SJSA1 (cell line): ENCODE results near the gene USP17L21. TPM values are rescaled to one million over a fixed set of nuclear protein-coding genes. Genes with fewer than 3 reads are reported as not detected.
"Not testable (repeated sequence)": the region's sequence is repeated elsewhere in the genome, so short reads cannot be mapped to it uniquely, and the experiment has no call there.

Experiments
- DNase-seq, 2 experiments: peaks; one replicate each; pipeline ENCODE4 v3.0.0-alpha.2; 2015 to 2020; ENCODE audit warnings: low spot score in 2 of 2, low read depth in 1 of 2
- H3K27ac ChIP-seq: fragments of 250-450 bp; sonication (Bioruptor Pico); 2 replicates; pipeline ENCODE4 v1.5.1; 2020; ENCODE audit warnings: mild to moderate bottlenecking, moderate library complexity
- H3K27me3 ChIP-seq: fragments of 250-450 bp; sonication (Bioruptor Pico); replicated peaks from 2 replicates; pipeline ENCODE4 v1.5.1; 2020; ENCODE audit warnings: mild to moderate bottlenecking, moderate library complexity
- H3K36me3 ChIP-seq: fragments of 250-450 bp; sonication (Bioruptor Pico); 2 replicates; pipeline ENCODE4 v1.5.1; 2020; ENCODE audit warnings: mild to moderate bottlenecking
- H3K4me1 ChIP-seq: fragments of 250-450 bp; sonication (Bioruptor Pico); replicated peaks from 2 replicates; pipeline ENCODE4 v1.6.1; 2021; ENCODE audit warnings: mild to moderate bottlenecking
- H3K4me3 ChIP-seq: fragments of 250-450 bp; sonication (Bioruptor Pico); 2 replicates; pipeline ENCODE4 v1.5.1; 2020; ENCODE audit warnings: mild to moderate bottlenecking
- H3K9me3 ChIP-seq: fragments of 250-450 bp; sonication (Bioruptor Pico); replicated peaks from 2 replicates; pipeline ENCODE4 v1.5.1; 2020; ENCODE audit warnings: mild to moderate bottlenecking
- total RNA-seq: library from RNA; depleted of rRNA; stranded (reverse); fragments of >200 nt; shearing (Covaris generic); gene quantifications from 2 replicates; pipeline ENCODE4 v1.2.3, GENCODE V29; 2014; rRNA removed

USP17L21 gene
- not detected in 2 replicates for total RNA-seq

GRCh38 chr4:9262572-9262971 lies at the start of gene USP17L21:
Gene USP17L21 (plus strand): TSS chr4:9262872. CDS start chr4:9262872, 0 bp downstream.
- H3K4me3 ChIP-seq, H3K9me3 ChIP-seq, H3K36me3 ChIP-seq, H3K27me3 ChIP-seq, H3K27ac ChIP-seq, DNase-seq, H3K4me1 ChIP-seq: not testable (repeated sequence)

GRCh38 chr4:9214701-9215100 lies 48.0 kb upstream of the USP17L21 start:
- DNase-seq, result peak in 1 of 2 experiments; percentile 50

GRCh38 chr4:9215105-9215504 lies 47.6 kb upstream of the USP17L21 start, which contains the start of gene USP17L11:
Gene USP17L11 (plus strand): TSS chr4:9215405. CDS start chr4:9215405, 0 bp downstream.
- not testable (repeated sequence) for H3K9me3 ChIP-seq, H3K36me3 ChIP-seq, H3K27ac ChIP-seq, H3K4me1 ChIP-seq, H3K4me3 ChIP-seq, DNase-seq, H3K27me3 ChIP-seq

More at GRCh38 chr4:9214701-9215100, 48.0 kb upstream of the USP17L21 start:
- H3K27ac ChIP-seq, H3K36me3 ChIP-seq, H3K4me1 ChIP-seq, H3K9me3 ChIP-seq, H3K4me3 ChIP-seq, H3K27me3 ChIP-seq: not testable (repeated sequence)

- not testable (repeated sequence) for H3K36me3 ChIP-seq, H3K27me3 ChIP-seq, H3K4me1 ChIP-seq, H3K27ac ChIP-seq, H3K9me3 ChIP-seq, DNase-seq, H3K4me3 ChIP-seq
These were observed 42.8 kb upstream of the USP17L21 start, which contains the start of gene USP17L12 for GRCh38 chr4:9219852-9220251. Gene USP17L12 (plus strand): TSS chr4:9220152. CDS start chr4:9220152, 0 bp downstream.

GRCh38 chr4:9224596-9224995 lies 38.1 kb upstream of the USP17L21 start, which contains the start of gene USP17L13:
Gene USP17L13 (plus strand): TSS chr4:9224896. CDS start chr4:9224896, 0 bp downstream.
- not testable (repeated sequence) for H3K27ac ChIP-seq, H3K36me3 ChIP-seq, DNase-seq

GRCh38 chr4:9230249-9230648 lies 32.4 kb upstream of the USP17L21 start:
- not testable (repeated sequence) for DNase-seq, H3K27me3 ChIP-seq, H3K4me1 ChIP-seq, H3K27ac ChIP-seq, H3K36me3 ChIP-seq, H3K4me3 ChIP-seq, H3K9me3 ChIP-seq

More at GRCh38 chr4:9224596-9224995, 38.1 kb upstream of the USP17L21 start, which contains the start of gene USP17L13:
- H3K4me1 ChIP-seq, H3K4me3 ChIP-seq, H3K9me3 ChIP-seq, H3K27me3 ChIP-seq: not testable (repeated sequence)

- not testable (repeated sequence) for H3K27ac ChIP-seq, H3K4me1 ChIP-seq, H3K9me3 ChIP-seq, H3K27me3 ChIP-seq, DNase-seq, H3K36me3 ChIP-seq, H3K4me3 ChIP-seq
These were observed 28.6 kb upstream of the USP17L21 start, which contains the start of gene USP17L15 for GRCh38 chr4:9234085-9234484. Gene USP17L15 (plus strand): TSS chr4:9234385. CDS start chr4:9234385, 0 bp downstream.

GRCh38 chr4:9238461-9238860 lies 24.2 kb upstream of the USP17L21 start:
- peak; percentile 0 to 54 for DNase-seq
- not testable (repeated sequence) for H3K27ac ChIP-seq, H3K9me3 ChIP-seq, H3K36me3 ChIP-seq, H3K27me3 ChIP-seq, H3K4me3 ChIP-seq, H3K4me1 ChIP-seq

- H3K36me3 ChIP-seq, H3K27ac ChIP-seq, H3K27me3 ChIP-seq, H3K9me3 ChIP-seq, DNase-seq, H3K4me1 ChIP-seq, H3K4me3 ChIP-seq: not testable (repeated sequence)
These were observed 19.1 kb upstream of the USP17L21 start, which contains the start of gene USP17L17 for GRCh38 chr4:9243579-9243978. Gene USP17L17 (plus strand): TSS chr4:9243879. CDS start chr4:9243879, 0 bp downstream.

GRCh38 chr4:9247953-9248680 lies 14.6 kb upstream of the USP17L21 start, which contains the start of gene USP17L18:
Gene USP17L18 (plus strand): TSS chr4:9248630. CDS start chr4:9248630, 0 bp downstream.
- H3K36me3 ChIP-seq, H3K9me3 ChIP-seq, H3K4me1 ChIP-seq, H3K27ac ChIP-seq, H3K4me3 ChIP-seq, H3K27me3 ChIP-seq: not testable (repeated sequence)
- DNase-seq, result peak; percentile 1 to 51

GRCh38 chr4:9253078-9253477 lies 9.6 kb upstream of the USP17L21 start, which contains the start of gene USP17L19:
Gene USP17L19 (plus strand): TSS chr4:9253378. CDS start chr4:9253378, 0 bp downstream.
- H3K4me3 ChIP-seq, H3K9me3 ChIP-seq, H3K4me1 ChIP-seq, DNase-seq, H3K27me3 ChIP-seq, H3K27ac ChIP-seq, H3K36me3 ChIP-seq: not testable (repeated sequence)

GRCh38 chr4:9257824-9258223 lies 4.8 kb upstream of the USP17L21 start, which contains the start of gene USP17L20:
Gene USP17L20 (plus strand): TSS chr4:9258124. CDS start chr4:9258124, 0 bp downstream.
- H3K4me3 ChIP-seq, H3K36me3 ChIP-seq, H3K4me1 ChIP-seq, H3K27ac ChIP-seq, H3K9me3 ChIP-seq, DNase-seq, H3K27me3 ChIP-seq: not testable (repeated sequence)

- not testable (repeated sequence) for H3K27ac ChIP-seq, H3K27me3 ChIP-seq, DNase-seq, H3K9me3 ChIP-seq, H3K36me3 ChIP-seq, H3K4me3 ChIP-seq, H3K4me1 ChIP-seq
These were observed 4.6 kb downstream of the USP17L21 start, which contains the start of gene USP17L22 for GRCh38 chr4:9267319-9267718. Gene USP17L22 (plus strand): TSS chr4:9267619. CDS start chr4:9267619, 0 bp downstream.

- H3K36me3 ChIP-seq, H3K4me1 ChIP-seq, H3K4me3 ChIP-seq, H3K9me3 ChIP-seq, H3K27me3 ChIP-seq, H3K27ac ChIP-seq: not testable (repeated sequence)
- peak in 1 of 2 experiments; percentile 28 for DNase-seq
These were observed 9.0 kb downstream of the USP17L21 start for GRCh38 chr4:9271719-9272118.
